Uterus (tissue), 2 donors: ENCODE data around the gene ARL9.

ENCODE experiments used
- CTCF ChIP-seq, 4 experiments: fragments of 200-600 bp in 2 of 4; fragments of 450-650 bp in 2 of 4; sonication (generic) in 2 of 4; IDR thresholded peaks; one replicate each; pipeline ENCODE4 v1.5.1; 2016 to 2019; ENCODE audit warnings: antibody characterized with exemption in 4 of 4, mild to moderate bottlenecking in 2 of 4, moderate library complexity in 1 of 4
- POLR2A ChIP-seq, 2 donors: fragments of 450-650 bp; IDR thresholded peaks; one replicate each; pipeline ENCODE4 v1.6.1; 2016; ENCODE audit warnings: antibody characterized with exemption in 2 of 2, mild to moderate bottlenecking in 1 of 2, moderate library complexity in 1 of 2

- no peak for TF ChIP-seq POLR2A (IDR thresholded peaks at IDR 0.05)
- TF ChIP-seq CTCF (IDR thresholded peaks at IDR 0.05) = no peak
These were observed 24.9 kb upstream of the ARL9 start for GRCh38 chr4:56480691-56481090.
